ENCODE measurements around the gene DENND4C. TPM values are rescaled to one million over a fixed set of nuclear protein-coding genes. Genes with fewer than 3 reads are reported as not detected.

DENND4C gene
- total RNA-seq, 1 experiment from 2014 or later, result 26.6 TPM

DNA sequence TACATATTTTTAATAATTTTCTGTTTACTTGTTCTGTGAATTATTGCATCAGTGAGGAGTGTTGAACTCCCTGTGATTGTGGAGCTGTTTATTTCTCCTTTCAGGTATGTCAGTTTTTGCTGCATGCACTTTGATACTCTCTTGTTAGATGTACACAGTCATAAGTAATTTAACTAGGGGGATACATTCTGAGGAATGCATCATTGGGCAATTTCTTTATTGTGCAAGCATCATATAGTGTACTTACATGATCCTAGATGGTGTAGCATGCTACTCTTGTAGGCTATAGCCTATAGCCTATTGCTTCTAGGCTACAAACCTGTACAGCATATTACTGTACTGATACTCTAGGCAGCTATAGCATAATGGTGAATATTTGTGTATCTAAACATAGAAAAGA lies 9.5 kb downstream of the DENND4C start:
- H4K5ac ChIP-seq (ENCODE audit: insufficient read length, low read depth, low read length), result no peak overlapping the region
- no peak overlapping the region for H2BK20ac ChIP-seq (ENCODE audit: low read depth, low read length, poor library complexity, severe bottlenecking)
- Mint-ChIP-seq H3K9me3 (peaks cover 0 to 4% of the 10 kb centered on the region in 2 experiments; a peak in 1 of 5 replicates), H3K27me3 (ENCODE audit: low read depth) (no peaks in the 10 kb centered on the region), H3K4me3 (no peak overlapping the region), H3K4me1 (peaks cover 29 to 31% of the 10 kb centered on the region in 2 experiments), H3K27ac (no peak overlapping the region), H3K36me3 (ENCODE audit: insufficient read depth in 1 of 3, low read depth in 3 of 3) (peaks cover 2 to 26% (median 17%) of the 10 kb centered on the region in 3 experiments; a peak in 4 of 7 replicates)
- H3K23ac ChIP-seq (ENCODE audit: insufficient read length, low read depth, low read length), result no peak overlapping the region
- no peak overlapping the region for H3K9ac ChIP-seq (ENCODE audit: extremely low read depth, insufficient read length, low read length)
- no peak overlapping the region for H2BK15ac ChIP-seq (ENCODE audit: low read depth, low read length)
- H2BK12ac ChIP-seq (ENCODE audit: insufficient read length, low read depth, low read length), result no peak overlapping the region
- H3K27ac ChIP-seq (ENCODE audit: insufficient read length, low read depth, low read length), result no peak overlapping the region
- H3K14ac ChIP-seq (ENCODE audit: insufficient read depth, low read length), result no peak overlapping the region
- H3K4me2 ChIP-seq (ENCODE audit: insufficient read depth, insufficient read length, low read length), result no peak overlapping the region
- H3K79me2 ChIP-seq (ENCODE audit: insufficient read depth, low read length), result peaks cover 7% of the 10 kb centered on the region; the same call in 1 of the 2 replicates
- TF ChIP-seq CTCF (conservative IDR thresholded peaks at IDR 0.05), result no peak
- peaks cover 3% of the 10 kb centered on the region; the same call in 1 of the 2 replicates for H3K4me1 ChIP-seq (ENCODE audit: insufficient read depth, low read length)
- no peaks in the 10 kb centered on the region for H3K9me3 ChIP-seq (ENCODE audit: control insufficient read depth, low read depth, low read length)
- H4K8ac ChIP-seq (replicated peaks; ENCODE audit: insufficient read length, low read depth, low read length), result no peak overlapping the region
- H3K18ac ChIP-seq (ENCODE audit: insufficient read length, low read depth, low read length), result no peak overlapping the region
- H3K56ac ChIP-seq (ENCODE audit: insufficient read length, low read depth, low read length), result no peak overlapping the region
- no peak for DNase-seq
- no peak overlapping the region for H2BK120ac ChIP-seq (ENCODE audit: low read depth, low read length, poor library complexity, severe bottlenecking)
- no peaks in the 10 kb centered on the region for H3K27me3 ChIP-seq (ENCODE audit: insufficient read depth, low read length)
- no peak overlapping the region for H2BK5ac ChIP-seq (ENCODE audit: insufficient read length, low read length)
- no peak overlapping the region for H3K4ac ChIP-seq (ENCODE audit: low read depth, low read length)
- no peak overlapping the region for H2AK5ac ChIP-seq (ENCODE audit: insufficient read length, low read length)
- no peaks in the 10 kb centered on the region for H4K20me1 ChIP-seq (ENCODE audit: control insufficient read depth, insufficient read depth, insufficient read length)
- H3T11ph ChIP-seq (ENCODE audit: low read length), result no peak overlapping the region
- no peak overlapping the region for H4K91ac ChIP-seq (ENCODE audit: insufficient read length, low read depth, low read length)
- no peak overlapping the region for H2AFZ ChIP-seq (ENCODE audit: low read length)
- H3K23me2 ChIP-seq (ENCODE audit: insufficient read length, low read depth, low read length, poor library complexity, severe bottlenecking), result no peaks in the 10 kb centered on the region
- H3K79me1 ChIP-seq (ENCODE audit: insufficient read depth, low read depth, low read length, poor library complexity, severe bottlenecking), result peaks cover 6% of the 10 kb centered on the region

Measured in H9 (cell line).